A673 (cell line): ENCODE data around the gene PRKD3. TPM values are rescaled to one million over a fixed set of nuclear protein-coding genes. Genes with fewer than 3 reads are reported as not detected.

Experiments
- BruUV-seq: library from RNA; stranded (reverse); fragments of 400-500 nt; replicated peaks from 2 replicates; lab custom pipeline; 2021; lab: Mats Ljungman, UMichigan
- CTCF ChIA-PET: fragments of 300-600 bp; sonication (Branson Sonifier 250); formaldehyde crosslinking; loops from one replicate; lab custom pipeline; 2022; ENCODE audit warnings: antibody characterized with exemption; lab: Charles Lee
- POLR2A ChIA-PET: fragments of 300-600 bp; sonication (Branson Sonifier 250); formaldehyde crosslinking; loops from one replicate; lab custom pipeline; 2022; ENCODE audit warnings: antibody characterized with exemption; ENCODE audit not compliant: low non-redundant PET; lab: Charles Lee
- DNase-seq: peaks from one replicate; pipeline ENCODE4 v3.0.0-alpha.2; 2015; ENCODE audit warnings: low spot score
- H3K27ac ChIP-seq: fragments of 200-600 bp; sonication (generic); 2 replicates; pipeline ENCODE4 v1.5.1; 2016; ENCODE audit warnings: mixed run types, low read depth, mild to moderate bottlenecking, mixed read lengths, antibody characterized with exemption, low read length; ENCODE audit not compliant: poor library complexity, severe bottlenecking
- H3K27me3 ChIP-seq: fragments of 200-600 bp; sonication (generic); replicated peaks from 2 replicates; pipeline ENCODE4 v1.6.1; 2017; ENCODE audit warnings: mixed run types, low read depth, mild to moderate bottlenecking, mixed read lengths, antibody characterized with exemption, low read length; ENCODE audit not compliant: insufficient read depth, poor library complexity
- H3K36me3 ChIP-seq: fragments of 200-600 bp; sonication (generic); 2 replicates; pipeline ENCODE4 v1.6.1; 2016; ENCODE audit warnings: mixed run types, mild to moderate bottlenecking, mixed read lengths, antibody characterized with exemption, low read length; ENCODE audit not compliant: insufficient read depth, poor library complexity, severe bottlenecking
- H3K4me1 ChIP-seq: fragments of 200-600 bp; sonication (generic); 2 replicates; pipeline ENCODE4 v1.6.1; 2017; ENCODE audit warnings: mixed run types, mild to moderate bottlenecking, mixed read lengths, antibody characterized with exemption, low read length; ENCODE audit not compliant: insufficient read depth, poor library complexity, severe bottlenecking
- H3K4me3 ChIP-seq: fragments of 200-600 bp; sonication (generic); 2 replicates; pipeline ENCODE4 v1.5.1; 2016; ENCODE audit warnings: low read depth, mixed run types, mild to moderate bottlenecking, mixed read lengths, low read length; ENCODE audit not compliant: poor library complexity, severe bottlenecking
- H3K9me3 ChIP-seq: fragments of 200-600 bp; sonication (generic); 2 replicates; pipeline ENCODE4 v1.6.1; 2016; ENCODE audit warnings: mixed run types, low read depth, mild to moderate bottlenecking, mixed read lengths, antibody characterized with exemption, low read length; ENCODE audit not compliant: poor library complexity, severe bottlenecking
- EZH2 ChIP-seq: fragments of 200-600 bp; sonication (generic); IDR thresholded peaks from 2 replicates; pipeline ENCODE4 v1.6.1; 2017; ENCODE audit warnings: borderline replicate concordance, low read depth, mild to moderate bottlenecking, mixed read lengths, antibody characterized with exemption, low read length; ENCODE audit not compliant: poor library complexity, severe bottlenecking
- intact Hi-C: fragments of 100-400 bp; cut with micrococcal nuclease; formaldehyde crosslinking; loops from one replicate; pipeline ENCODE4 v1.10.0; 2022; ENCODE audit not compliant: unreplicated experiment
- total RNA-seq: library from RNA; stranded (reverse); gene quantifications from 2 replicates; pipeline ENCODE4 v1.2.3, GENCODE V29; 2021
- TF ChIP-seq, protein P1 (sequence below): fragments of 300-800, 200-600 bp; sonication (generic); conservative IDR thresholded peaks from 2 replicates; pipeline ENCODE4 v1.5.1; 2017; ENCODE audit warnings: low read depth, mild to moderate bottlenecking, antibody characterized with exemption, low read length, moderate library complexity, mixed read lengths

The PRKD3 gene
- total RNA-seq, 1 experiment from 2014 or later, result 53.1 TPM

DNA sequence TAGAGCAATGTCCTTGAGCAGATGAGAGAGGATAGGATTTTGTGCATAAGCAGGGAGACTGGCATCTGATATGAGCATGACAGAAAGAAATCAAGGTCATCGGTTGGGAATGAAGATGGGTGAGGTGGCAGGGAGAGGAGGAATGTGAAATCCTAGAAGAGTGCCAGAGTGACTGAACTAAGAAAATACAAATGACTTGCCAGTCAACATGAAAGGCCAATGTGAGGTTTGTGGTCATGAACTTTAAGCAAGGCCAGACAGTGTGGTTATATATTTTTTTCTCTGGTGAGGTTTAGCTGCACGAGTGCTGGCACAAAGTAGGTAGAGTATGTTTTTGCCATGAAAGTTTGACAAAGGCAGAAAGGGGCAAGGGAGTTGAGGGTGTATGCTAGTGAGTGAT, 41.0 kb upstream of the PRKD3 start:
- Histone ChIP-seq H3K36me3 (no peaks in the 10 kb centered on the region), H3K4me1 (no peaks in the 10 kb centered on the region), H3K9me3 (no peaks in the 10 kb centered on the region), H3K4me3 (no peak overlapping the region), H3K27me3 (no peaks in the 10 kb centered on the region), H3K27ac (no peak overlapping the region)
- intact Hi-C loops, result no loop called here
- POLR2A ChIA-PET, result no interaction called here
- BruUV-seq, result no TSS peak
- DNase-seq, result no peak
- CTCF ChIA-PET, result no interaction called here
- TF ChIP-seq, protein P1, sequence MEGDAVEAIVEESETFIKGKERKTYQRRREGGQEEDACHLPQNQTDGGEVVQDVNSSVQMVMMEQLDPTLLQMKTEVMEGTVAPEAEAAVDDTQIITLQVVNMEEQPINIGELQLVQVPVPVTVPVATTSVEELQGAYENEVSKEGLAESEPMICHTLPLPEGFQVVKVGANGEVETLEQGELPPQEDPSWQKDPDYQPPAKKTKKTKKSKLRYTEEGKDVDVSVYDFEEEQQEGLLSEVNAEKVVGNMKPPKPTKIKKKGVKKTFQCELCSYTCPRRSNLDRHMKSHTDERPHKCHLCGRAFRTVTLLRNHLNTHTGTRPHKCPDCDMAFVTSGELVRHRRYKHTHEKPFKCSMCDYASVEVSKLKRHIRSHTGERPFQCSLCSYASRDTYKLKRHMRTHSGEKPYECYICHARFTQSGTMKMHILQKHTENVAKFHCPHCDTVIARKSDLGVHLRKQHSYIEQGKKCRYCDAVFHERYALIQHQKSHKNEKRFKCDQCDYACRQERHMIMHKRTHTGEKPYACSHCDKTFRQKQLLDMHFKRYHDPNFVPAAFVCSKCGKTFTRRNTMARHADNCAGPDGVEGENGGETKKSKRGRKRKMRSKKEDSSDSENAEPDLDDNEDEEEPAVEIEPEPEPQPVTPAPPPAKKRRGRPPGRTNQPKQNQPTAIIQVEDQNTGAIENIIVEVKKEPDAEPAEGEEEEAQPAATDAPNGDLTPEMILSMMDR, result no peak
- no peak for TF ChIP-seq EZH2

DNA sequence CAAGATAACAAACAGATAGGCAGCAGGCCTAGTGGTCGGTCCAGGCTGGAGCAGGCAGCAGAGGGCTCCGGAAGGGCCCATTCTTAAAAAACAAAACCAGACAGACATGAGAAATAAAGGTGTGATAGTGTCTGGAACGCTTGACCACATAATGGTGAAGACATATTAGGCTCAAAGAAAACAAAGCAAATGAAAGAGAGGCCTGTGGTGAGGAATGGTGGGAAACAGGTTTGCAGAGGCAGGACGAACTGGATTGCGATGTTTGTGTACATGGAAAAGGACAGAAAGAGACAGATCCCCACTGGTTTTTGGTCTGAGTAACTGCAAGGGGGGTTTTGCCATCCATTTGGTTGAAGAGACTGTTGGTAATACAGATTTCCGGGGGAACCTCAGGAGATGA, 39.7 kb upstream of the PRKD3 start:
- intact Hi-C loops, result no loop called here
- CTCF ChIA-PET, result no interaction called here
- no peak overlapping the region for H3K4me3 ChIP-seq

DNA sequence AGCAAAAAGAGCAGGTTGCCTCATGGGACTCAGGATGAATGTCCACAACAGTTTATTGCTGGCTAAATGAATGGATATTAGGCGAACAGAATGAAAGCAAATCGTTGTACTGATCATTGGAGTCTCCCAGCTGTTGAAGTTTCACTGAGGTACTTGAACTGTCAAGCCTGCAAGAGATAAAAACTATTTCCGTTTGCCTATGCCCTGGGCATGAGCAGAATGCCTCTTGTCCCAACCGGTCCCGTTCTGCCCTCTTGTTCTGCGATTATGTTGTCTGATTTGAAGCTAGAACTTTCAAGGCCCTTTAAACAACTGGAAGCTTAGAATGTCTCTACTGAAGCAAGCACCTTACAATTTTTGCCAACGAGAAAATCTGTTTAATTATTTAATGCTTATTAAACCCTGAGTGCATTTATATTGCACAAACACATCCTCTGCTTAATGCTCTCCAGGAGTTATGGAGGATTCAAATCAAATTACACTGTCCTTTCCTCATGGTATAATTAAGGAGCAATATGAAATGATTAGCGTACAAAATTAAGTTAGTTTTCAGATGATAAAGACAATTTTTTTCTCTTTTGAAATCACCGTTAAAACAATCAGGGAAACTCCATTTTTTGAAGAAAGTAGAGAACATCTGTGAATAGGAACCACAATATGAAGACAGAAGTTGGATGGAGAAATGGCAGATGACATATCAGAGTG, 37.5 kb upstream of the PRKD3 start:
- Histone ChIP-seq H3K9me3 (no peaks in the 10 kb centered on the region), H3K4me3 (no peak overlapping the region), H3K27me3 (peaks cover 3% of the 10 kb centered on the region), H3K27ac (no peak overlapping the region), H3K4me1 (no peaks in the 10 kb centered on the region), H3K36me3 (no peaks in the 10 kb centered on the region)
- no TSS peak for BruUV-seq
- CTCF ChIA-PET, result no interaction called here
- TF ChIP-seq, protein P1, result no peak
- no peak for TF ChIP-seq EZH2
- intact Hi-C loops, result no loop called here
- POLR2A ChIA-PET, result no interaction called here
- no peak for DNase-seq

More for the DNA sequence above, 39.7 kb upstream of the PRKD3 start:
- no peak for TF ChIP-seq EZH2
- TF ChIP-seq, protein P1, result no peak
- no TSS peak for BruUV-seq
- no peaks in the 10 kb centered on the region for H3K4me1 ChIP-seq
- POLR2A ChIA-PET, result no interaction called here
- no peaks in the 10 kb centered on the region for H3K9me3 ChIP-seq
- H3K27ac ChIP-seq, result no peak overlapping the region
- peaks cover 3% of the 10 kb centered on the region for H3K27me3 ChIP-seq
- no peak for DNase-seq
- H3K36me3 ChIP-seq, result no peaks in the 10 kb centered on the region
